Endodermal cell (in vitro differentiated cells): ENCODE measurements around the gene CLCN1. TPM values are rescaled to one million over a fixed set of nuclear protein-coding genes. Genes with fewer than 3 reads are reported as not detected.
"Not testable (repeated sequence)": the region's sequence is repeated elsewhere in the genome, so short reads cannot be mapped to it uniquely, and the experiment has no call there.

Experiments used
- DNase-seq: peaks from one replicate; pipeline ENCODE4 v3.0.0-alpha.2; 2017
- H3K27ac ChIP-seq: 2 replicates; pipeline ENCODE4 v1.5.1; 2013; ENCODE audit warnings: mild to moderate bottlenecking, low read depth, low read length, moderate library complexity
- H3K27me3 ChIP-seq: 2 replicates; pipeline ENCODE4 v1.6.1; 2013; ENCODE audit warnings: mild to moderate bottlenecking, low read length, moderate library complexity; ENCODE audit not compliant: insufficient read depth, control insufficient read depth, poor library complexity, severe bottlenecking
- H3K36me3 ChIP-seq: 2 replicates; pipeline ENCODE4 v1.7.0; 2013; ENCODE audit warnings: mild to moderate bottlenecking, low read length, moderate library complexity; ENCODE audit not compliant: control insufficient read depth, insufficient read depth
- H3K4me1 ChIP-seq: one replicate; pipeline ENCODE4 v1.7.0; 2013; ENCODE audit warnings: low read length; ENCODE audit not compliant: control insufficient read depth, insufficient read depth
- H3K4me3 ChIP-seq: 2 replicates; pipeline ENCODE4 v1.5.1; 2013; ENCODE audit warnings: mild to moderate bottlenecking, low read length, moderate library complexity
- H3K9ac ChIP-seq: 2 replicates; pipeline ENCODE4 v1.6.1; 2013; ENCODE audit warnings: mild to moderate bottlenecking, low read length, moderate library complexity; ENCODE audit not compliant: poor library complexity, severe bottlenecking; ENCODE audit errors: extremely low read depth
- H3K9me3 ChIP-seq: 2 replicates; pipeline ENCODE4 v1.6.1; 2013; ENCODE audit warnings: mild to moderate bottlenecking, low read length, moderate library complexity; ENCODE audit not compliant: control insufficient read depth
- H3K27ac Mint-ChIP-seq: 2 replicates; pipeline ENCODE4 v1.8.0; 2020; ENCODE audit warnings: mixed read lengths
- H3K27me3 Mint-ChIP-seq: 2 replicates; pipeline ENCODE4 v1.8.0; 2021; ENCODE audit warnings: mild to moderate bottlenecking, mixed read lengths; ENCODE audit not compliant: insufficient read depth
- H3K36me3 Mint-ChIP-seq: 2 replicates; pipeline ENCODE4 v1.8.0; 2020; ENCODE audit warnings: low read depth, mixed read lengths
- H3K4me1 Mint-ChIP-seq: 2 replicates; pipeline ENCODE4 v1.8.0; 2020; ENCODE audit warnings: mixed read lengths
- H3K4me3 Mint-ChIP-seq: 2 replicates; pipeline ENCODE4 v1.8.0; 2020; ENCODE audit warnings: mild to moderate bottlenecking, moderate library complexity, mixed read lengths
- H3K9me3 Mint-ChIP-seq: 2 replicates; pipeline ENCODE4 v1.8.0; 2020; ENCODE audit warnings: mild to moderate bottlenecking, mixed read lengths
- CTCF ChIP-seq: fragments of 200-600 bp; sonication (generic); conservative IDR thresholded peaks from 2 replicates; pipeline ENCODE4 v1.5.0; 2021; ENCODE audit warnings: antibody characterized with exemption, mild to moderate bottlenecking
- WGBS, 2 experiments: methylation state at CpG; one replicate each; pipeline versions ENCODE4 v1.1.5 to v1.1.7; 2013; ENCODE audit warnings: missing lambda C conversion rate in 2 of 2, mixed read lengths in 1 of 2; ENCODE audit not compliant: insufficient coverage in 1 of 2, insufficient read length in 1 of 2; 5-methylcytosine and 5-hydroxymethylcytosine counted together
- total RNA-seq, 2 donors: library from RNA; stranded (reverse); fragmentation: NEBNext Ultra II Directional in 1 of 2; extraction: Animal tissue kit (Norgen Biotek cat#: 25700) in 1 of 2; gene quantifications; 2 replicates in 1 of 2; 3 replicates in 1 of 2; pipeline ENCODE4 v1.2.1, GENCODE V29; 2021

Gene CLCN1
- total RNA-seq, 2 donors from 2014 or later, result 0.53 TPM; not detected in 1

- no peak overlapping the region for H3K9ac ChIP-seq
- no peaks in the 10 kb centered on the region for H3K27me3 ChIP-seq
- Mint-ChIP-seq H3K27me3 (no peaks in the 10 kb centered on the region), H3K4me3 (no peak overlapping the region), H3K4me1 (no peaks in the 10 kb centered on the region), H3K27ac (no peak overlapping the region), H3K36me3 (peaks cover 63% of the 10 kb centered on the region), H3K9me3 (no peaks in the 10 kb centered on the region)
- no peaks in the 10 kb centered on the region for H3K9me3 ChIP-seq
- peaks cover 65% of the 10 kb centered on the region for H3K36me3 ChIP-seq
- DNase-seq, result peak; percentile 52
- H3K4me1 ChIP-seq, result no peaks in the 10 kb centered on the region
- H3K4me3 ChIP-seq, result no peak overlapping the region
- H3K27ac ChIP-seq, result no peak overlapping the region
- WGBS, 2 experiments, result 92 to 94% methylated on average over 6 to 9 of the region's 9 CpGs
- TF ChIP-seq CTCF, result no peak
Observed at GRCh38 chr7:143390773-143391317, 74.9 kb downstream of the CLCN1 start.

GRCh38 chr7:143391462-143392404, 75.8 kb downstream of the CLCN1 start:
- H3K36me3 Mint-ChIP-seq, result peaks cover 70% of the 10 kb centered on the region

GRCh38 chr7:143392427-143392826, 76.5 kb downstream of the CLCN1 start:
- not testable (repeated sequence) for H3K27ac Mint-ChIP-seq, H3K9ac ChIP-seq, H3K27ac ChIP-seq, H3K4me1 Mint-ChIP-seq, H3K4me3 Mint-ChIP-seq, H3K9me3 ChIP-seq, H3K27me3 ChIP-seq, H3K4me3 ChIP-seq, H3K4me1 ChIP-seq, H3K9me3 Mint-ChIP-seq, H3K27me3 Mint-ChIP-seq
- peaks cover 49% of the 10 kb centered on the region for H3K36me3 ChIP-seq
- H3K36me3 Mint-ChIP-seq, result peaks cover 76% of the 10 kb centered on the region
- WGBS, 2 experiments, result 91 to 93% methylated on average over 5 to 8 of the region's 8 CpGs
- DNase-seq, result peak; percentile 40

More at GRCh38 chr7:143391462-143392404, 75.8 kb downstream of the CLCN1 start:
- Histone ChIP-seq H3K9me3 (no peaks in the 10 kb centered on the region), H3K4me1 (no peaks in the 10 kb centered on the region), H3K9ac (no peak overlapping the region), H3K27ac (no peak overlapping the region), H3K27me3 (no peaks in the 10 kb centered on the region), H3K4me3 (no peak overlapping the region), H3K36me3 (peaks cover 56% of the 10 kb centered on the region)
- no peaks in the 10 kb centered on the region for H3K4me1 Mint-ChIP-seq
- no peak overlapping the region for H3K4me3 Mint-ChIP-seq
- H3K27me3 Mint-ChIP-seq, result no peaks in the 10 kb centered on the region
- TF ChIP-seq CTCF, result no peak
- H3K9me3 Mint-ChIP-seq, result no peaks in the 10 kb centered on the region
- WGBS, 2 experiments, result 92 to 96% methylated on average over 15 to 24 of the region's 24 CpGs
- peak; percentile 57 for DNase-seq
- no peak overlapping the region for H3K27ac Mint-ChIP-seq
